Activated gamma-delta T cell (primary cell): ENCODE data around the gene TIMM23.
"Not testable (repeated sequence)": the region's sequence is repeated elsewhere in the genome, so short reads cannot be mapped to it uniquely, and the experiment has no call there.

Source experiments
- DNase-seq: peaks from one replicate; lab custom pipeline; 2025; lab: John Stamatoyannopoulos, UW

The TIMM23 gene

DNA sequence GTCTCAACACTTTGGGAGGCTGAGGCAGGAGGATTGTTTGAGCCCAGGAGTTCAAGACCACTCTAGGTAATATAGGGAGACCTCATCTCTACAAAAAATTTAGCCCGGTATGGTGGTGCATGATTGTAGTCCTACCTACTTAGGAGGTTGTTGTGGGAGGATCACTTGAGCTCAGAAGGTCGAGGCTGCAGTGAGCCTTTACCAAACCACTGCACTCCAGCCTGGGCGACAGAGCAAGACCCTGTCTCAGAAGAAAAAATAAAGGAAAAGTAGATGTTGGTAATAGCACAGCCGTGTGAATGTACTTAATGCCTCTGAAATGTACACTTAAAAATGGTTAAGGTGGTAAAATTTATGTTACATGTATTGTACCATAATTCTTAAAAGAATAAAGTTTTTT is 25.3 kb downstream of the TIMM23 start:
- DNase-seq: no peak

DNA sequence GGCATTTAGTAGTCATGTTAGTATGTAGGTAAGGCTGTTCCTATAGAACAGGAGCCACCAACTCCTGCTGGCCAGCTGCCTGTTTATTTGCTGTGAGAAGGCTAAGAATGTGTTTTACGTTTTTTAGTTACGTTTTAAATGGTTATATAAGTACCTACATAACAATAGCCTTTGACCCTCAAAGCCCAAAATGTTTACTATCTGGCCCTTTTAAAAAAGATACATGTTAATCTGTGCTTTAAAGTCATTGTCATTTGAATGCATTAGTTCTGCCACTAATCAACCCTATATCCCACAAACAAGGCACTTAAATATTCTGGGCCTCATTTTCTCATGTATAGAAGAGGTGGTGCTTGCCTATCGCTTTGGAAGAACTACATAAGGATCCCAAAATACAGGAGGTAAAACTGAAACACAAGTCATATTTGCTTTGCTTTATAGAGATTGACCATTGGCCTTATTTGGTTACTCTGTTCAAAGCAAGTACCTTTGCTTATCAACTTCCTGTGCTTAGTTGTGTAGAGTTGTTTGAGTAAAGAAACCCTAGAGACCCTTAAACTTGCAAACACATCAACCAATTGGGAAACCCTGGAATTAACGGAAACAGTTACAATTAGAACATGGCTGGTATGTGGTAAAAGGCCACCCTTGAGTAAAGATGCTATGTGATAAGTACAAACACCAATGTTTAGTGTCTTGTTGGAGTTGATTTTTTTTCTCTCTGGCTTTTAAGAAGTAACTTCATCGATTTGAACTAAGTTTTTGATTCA is 25.9 kb downstream of the TIMM23 start:
- DNase-seq: no peak

DNA sequence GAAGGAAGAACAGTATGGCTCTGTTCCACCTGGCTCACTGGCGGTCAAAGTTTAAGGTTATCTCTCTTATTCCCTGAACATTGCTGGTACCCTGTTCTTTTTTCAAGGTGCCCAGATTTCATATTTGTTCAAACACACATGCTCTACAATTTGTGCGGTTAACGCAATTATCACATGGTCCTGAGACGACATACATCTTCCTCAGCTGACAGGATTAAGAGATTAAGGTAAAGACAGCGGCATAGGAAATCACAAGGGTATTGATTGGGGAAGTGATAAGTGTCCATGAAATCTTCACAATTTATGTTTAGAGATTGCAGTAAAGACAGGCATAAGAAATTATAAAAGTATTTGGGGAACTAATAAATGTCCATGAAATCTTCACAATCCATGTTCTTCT is 27.7 kb downstream of the TIMM23 start:
- DNase-seq: not testable (repeated sequence)

DNA sequence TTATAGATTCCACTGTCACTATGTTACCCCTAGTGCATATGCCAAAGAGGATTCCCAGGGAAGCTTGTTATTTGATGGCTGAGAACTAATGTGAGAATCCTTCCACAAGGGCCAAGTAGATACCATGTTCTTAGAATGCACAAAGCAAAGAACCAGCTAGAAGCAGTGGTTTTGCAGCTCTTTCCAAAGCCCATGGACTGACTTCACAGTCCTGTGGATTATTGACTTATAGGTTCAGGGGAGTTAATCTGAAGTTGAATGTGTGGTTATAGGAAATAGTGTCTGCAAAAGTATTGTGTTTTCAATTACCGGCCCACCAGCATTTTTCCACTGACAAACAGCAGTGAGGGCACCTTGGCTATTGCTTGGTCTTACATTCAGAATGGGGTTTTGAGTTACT is 28.2 kb downstream of the TIMM23 start:
- no peak for DNase-seq

DNA sequence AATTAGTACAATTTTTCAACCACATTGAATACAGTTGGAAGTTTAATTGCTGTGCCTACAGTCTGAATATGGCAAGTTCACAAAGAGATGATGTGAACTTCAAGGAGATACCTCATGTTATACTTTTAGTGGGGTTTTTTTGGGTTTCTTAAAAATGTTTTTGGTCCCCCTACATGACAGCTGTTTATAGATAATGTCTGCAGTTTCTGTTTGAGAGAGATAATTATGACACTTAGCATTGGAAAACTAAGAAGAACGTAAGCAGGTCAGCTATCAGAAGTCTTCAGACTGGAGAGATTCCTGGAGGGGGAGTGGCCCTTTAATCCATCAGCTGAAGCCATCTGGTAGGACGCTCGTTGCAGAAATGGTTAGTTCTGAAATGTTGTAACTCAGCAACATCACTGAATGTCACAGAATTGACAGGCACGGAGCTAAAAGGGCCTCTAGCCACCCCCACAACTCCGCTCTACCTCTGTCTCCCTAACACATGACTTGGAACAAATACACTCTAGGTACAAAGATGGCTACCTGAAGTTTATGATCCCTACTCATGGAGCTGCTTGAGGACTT is 29.0 kb downstream of the TIMM23 start:
- no peak for DNase-seq

DNA sequence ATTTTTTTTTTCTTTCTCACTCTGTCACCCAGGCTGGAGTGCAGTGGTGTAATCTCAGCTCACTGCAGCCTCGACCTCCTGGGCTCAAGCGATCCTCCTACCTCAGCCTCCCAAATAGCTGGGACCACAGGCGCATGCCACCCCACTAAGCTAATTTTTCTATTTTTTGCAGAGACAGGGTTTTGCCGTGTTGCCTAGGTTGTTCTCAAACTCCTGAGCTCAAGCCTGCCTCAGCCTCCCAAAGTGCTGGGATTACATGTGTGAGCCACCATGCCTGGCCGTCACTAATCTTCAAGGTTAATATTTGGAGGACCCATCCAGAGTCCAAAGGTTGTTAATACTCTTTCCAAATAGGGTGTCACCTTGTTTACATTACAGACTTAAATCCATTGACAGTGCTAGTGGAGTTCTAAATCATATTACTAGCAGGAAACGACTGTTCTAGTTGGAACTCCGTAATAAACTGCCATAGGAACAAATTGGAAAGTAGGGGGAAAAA is 29.9 kb downstream of the TIMM23 start:
- DNase-seq: not testable (repeated sequence)

DNA sequence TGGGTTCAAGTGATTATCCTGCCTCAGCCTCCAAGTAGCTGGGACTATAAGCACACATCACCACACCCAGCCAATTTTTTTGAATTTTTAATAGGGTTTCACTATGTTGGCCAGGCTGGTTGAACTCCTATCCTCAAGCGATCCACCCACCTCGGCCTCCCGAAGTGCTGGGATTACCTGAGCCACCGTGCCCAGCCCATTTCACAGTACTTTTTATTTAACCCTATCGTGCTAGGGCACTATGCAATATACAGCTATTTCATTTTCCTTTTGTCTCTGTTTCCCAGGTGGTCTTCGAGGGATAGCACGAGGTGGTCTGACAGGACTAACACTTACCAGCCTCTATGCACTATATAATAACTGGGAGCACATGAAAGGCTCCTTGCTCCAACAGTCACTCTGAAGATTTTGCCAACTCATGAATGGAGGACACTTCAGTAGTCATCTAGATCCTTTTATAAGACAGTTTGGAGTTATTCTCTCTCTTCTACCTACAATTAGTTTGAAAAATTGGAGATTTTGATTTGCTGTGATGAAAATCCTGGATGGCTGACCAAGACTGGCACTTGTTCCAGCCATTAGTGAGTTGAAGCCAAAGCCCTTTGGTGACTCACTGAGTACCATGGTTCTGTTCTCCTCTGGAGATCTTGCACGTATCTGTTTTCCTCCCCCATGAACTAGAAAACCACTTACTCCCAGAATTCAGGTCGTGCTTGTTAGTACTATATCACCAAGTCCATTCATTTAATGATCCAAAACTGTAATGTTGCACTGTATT is 30.8 kb downstream of the TIMM23 start:
- DNase-seq: no peak

DNA sequence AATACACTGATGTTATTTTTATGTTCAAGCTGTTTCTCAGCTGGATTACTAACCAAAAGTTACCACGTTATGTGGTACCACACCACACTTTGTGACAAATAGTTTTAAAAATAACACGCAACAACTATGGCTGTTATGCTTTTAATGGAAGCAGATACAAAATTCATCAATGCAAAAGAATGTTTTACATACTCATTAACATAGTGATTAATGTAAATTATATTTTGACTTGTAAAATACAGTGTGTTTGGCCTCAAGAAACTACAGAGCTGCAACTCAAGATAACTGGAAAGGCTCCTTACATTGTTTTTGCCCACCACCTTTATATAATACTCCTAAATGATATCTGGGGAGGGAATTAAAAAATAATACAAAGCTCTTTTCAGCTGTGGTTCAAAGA is 32.7 kb downstream of the TIMM23 start:
- DNase-seq: no peak

DNA sequence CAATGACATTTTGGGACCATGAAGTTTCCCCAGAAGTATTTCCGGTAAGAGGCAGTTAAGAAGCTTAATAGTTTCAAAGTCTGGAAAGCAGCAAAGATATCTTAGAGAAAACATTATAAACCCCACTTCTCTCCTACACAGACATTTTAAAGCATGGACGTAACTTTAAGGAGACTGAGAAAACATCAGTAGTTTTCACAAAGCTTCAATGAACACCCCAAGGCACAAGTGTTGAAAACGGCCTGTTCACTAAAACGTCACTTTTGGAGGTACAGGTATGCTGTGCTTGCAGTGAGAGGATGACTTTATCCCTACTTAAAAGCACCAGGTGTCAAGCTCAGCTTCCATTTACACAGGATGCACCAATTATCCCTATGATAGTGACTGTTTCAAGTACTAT is 33.1 kb downstream of the TIMM23 start:
- DNase-seq: no peak

DNA sequence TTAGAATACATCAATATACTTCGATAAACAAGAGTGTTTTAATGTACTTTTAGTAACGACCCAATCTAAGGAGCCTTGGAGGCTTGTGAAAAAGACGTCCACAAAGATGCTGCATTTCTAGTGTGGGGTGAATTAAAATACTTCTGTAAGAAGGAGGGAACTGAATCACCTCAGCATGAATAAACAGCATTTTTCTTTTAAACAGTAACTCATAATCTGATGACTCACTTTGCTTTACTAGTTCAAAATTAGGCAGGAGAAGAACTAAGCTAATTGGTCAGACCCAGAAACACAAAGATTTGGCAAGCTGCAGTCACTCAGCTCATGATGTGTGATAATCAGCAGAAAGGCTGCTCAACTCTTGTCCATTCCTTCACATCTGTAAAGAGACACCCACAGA is 33.9 kb downstream of the TIMM23 start:
- DNase-seq: no peak

DNA sequence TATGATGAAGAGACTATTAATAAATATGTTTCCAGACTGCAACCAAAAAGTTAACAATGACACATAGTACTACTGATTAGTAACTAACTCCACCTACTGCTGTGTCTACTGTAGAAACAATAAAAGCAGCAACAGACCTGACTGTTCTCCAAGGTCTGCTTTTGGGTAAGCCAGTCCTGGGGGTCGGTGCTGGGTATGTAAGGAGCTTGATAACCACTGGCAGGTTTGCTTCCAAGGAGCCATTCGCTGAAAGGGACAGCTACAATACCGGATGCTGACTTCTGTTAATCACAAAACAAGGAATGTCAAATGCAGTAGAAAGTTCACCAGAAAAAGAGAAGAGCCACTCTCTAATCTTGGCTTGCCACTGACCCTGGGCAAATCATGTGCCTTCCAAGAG is 40.5 kb downstream of the TIMM23 start:
- no peak for DNase-seq

DNA sequence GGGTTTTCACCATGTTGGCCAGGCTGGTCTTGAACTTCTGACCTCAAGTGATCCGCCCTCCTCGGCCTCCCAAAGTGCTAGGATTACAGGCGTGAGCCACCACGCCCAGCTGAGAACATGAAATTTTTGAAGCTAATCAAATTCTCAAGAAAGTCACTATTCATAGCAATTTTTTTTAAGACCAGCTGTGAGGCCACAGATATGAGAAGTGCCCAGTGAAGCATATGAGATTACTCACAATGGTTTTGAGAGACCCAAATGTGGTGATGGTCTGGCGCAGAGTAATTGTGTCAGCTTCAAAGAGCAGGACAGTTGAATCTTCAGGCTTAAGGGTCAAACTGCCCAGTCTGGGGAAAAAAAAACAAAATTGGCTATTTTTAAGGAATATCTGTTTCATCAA is 41.9 kb downstream of the TIMM23 start:
- DNase-seq: no peak

DNA sequence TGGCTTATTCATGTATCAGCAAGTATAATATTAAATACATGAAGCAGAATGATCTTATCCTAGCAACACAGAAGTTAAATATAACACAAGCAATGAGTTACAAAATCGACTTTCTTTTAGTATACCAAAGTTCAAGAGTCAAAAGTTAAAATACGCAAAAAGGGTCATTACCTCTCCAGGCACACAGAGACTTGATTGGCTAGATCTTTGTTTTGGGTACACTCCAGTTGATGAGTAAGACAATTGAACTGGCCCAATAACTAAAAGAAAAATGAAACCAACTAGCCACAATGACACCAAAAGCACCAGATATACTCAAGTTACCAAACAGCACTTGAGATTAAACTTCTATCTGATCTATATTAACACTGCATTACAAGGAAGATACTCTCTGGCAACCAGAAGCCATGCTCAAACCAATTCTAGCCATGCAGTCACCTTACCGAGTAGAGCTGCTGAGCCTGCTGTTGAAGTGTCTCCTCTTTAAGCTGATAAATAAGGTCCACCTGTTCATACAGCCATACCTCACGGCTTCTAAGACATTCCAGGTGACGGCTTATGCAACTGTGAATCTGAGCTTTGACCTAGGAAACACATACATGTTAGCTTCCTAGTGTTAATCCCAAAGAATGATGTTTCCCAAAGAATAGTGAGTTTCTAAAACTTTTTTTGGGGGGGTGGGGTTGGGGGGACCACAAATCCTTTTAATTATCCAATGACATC is 42.6 kb downstream of the TIMM23 start:
- no peak for DNase-seq

DNA sequence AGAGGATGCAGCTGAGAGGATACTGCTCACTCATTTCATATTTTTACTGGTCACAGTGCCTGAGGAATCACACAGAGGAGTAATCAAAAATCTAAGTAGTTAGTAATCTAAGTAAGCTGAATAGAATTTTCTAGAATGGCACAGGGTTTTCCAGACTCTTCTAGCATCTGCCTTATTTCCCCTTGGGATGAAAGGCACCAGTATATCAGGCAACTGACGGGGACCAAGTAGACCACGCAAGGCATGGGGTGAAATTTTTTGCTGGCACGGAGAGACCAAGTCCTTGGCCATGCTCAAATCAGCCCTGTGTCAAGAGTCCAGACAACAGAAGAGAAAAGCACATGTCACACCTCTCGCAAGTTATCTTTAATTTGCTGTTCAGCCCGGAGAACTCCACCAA is 43.9 kb downstream of the TIMM23 start:
- DNase-seq: no peak

DNA sequence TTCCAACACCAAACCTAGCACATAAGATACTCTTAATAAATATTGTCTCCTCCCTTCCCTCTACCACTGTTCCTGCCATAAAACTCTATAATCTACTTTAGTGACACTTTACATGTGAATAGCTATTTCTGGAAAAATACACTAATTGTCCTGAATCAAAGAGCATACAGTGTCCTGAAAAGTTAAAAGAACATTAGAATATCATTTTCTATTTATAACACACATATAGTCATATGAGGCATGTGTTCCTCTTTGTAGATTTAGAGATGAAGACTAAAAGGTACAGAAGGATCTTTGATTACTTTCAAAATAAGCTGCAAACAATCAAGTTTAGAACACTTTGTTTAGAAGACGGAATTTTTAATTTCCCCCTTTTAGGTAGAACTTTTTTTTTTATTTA is 44.5 kb downstream of the TIMM23 start:
- no peak for DNase-seq

DNA sequence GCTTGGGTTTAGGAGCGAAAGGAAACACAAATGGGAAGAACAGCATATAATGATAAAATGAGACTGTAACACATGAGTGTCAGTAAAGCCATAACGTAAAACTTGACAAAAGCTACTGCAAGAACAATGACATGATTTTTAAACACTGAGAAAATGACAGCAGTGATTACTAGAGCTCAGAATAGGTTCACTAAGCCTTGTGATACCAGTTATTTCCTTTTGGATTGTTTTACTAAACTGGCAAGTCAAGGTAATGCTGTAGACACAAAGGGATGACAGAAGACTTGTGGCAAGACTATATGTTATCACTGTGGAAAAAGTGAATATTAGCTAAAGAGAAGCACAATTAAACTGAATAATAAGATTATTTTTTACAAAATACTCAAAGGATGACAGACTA is 45.4 kb downstream of the TIMM23 start:
- DNase-seq: no peak

DNA sequence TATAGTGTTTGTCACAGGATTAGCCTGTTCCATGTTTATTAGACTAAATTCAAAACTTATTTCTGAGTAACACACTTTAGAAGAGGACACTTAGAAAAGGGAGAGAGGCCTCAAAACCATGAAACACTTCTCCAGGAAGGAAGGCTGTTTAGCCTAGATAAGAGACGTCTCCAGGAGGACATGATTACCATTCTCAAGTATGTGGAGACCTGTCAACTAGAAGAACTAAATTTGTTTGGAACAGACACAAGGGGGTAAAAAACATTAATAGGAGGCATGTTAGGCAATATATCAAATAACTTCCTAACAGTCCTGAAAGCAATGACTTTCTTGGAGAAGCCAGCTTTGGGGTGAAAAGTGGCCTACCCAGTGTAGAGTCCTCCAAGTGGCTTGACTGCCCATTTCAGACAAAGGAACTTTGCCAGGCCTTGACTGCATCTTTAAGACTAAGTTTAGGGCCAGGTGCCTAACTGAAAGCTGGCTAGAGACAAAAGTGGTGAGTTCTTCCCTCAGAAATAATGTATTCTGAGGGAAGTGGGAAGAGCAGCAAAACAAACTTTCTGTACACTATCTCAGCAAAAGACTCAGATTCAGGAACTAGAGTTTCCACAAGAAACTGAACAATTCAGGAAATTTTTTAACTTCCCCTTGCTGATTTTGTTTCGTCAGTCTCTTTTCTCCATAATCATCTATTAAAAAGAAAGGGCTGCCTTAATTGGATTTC is 46.3 kb downstream of the TIMM23 start:
- no peak for DNase-seq

DNA sequence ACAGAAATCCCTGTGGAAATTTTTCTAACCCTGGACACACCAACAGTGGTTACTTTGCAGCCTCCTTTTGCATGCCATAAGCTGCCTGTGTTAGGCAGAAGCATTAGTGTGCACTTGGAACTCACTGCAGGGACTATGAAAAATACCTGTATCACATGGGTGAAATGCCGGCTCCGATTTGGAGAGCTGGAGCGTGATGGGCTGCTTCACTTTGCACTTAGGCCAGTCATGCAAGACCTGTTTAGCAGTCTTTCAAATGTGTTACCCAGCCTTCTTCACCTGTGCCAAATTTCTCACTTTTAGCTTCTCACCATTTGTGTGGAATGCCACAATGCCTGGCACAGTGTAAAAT is 46.9 kb downstream of the TIMM23 start:
- DNase-seq: no peak

DNA sequence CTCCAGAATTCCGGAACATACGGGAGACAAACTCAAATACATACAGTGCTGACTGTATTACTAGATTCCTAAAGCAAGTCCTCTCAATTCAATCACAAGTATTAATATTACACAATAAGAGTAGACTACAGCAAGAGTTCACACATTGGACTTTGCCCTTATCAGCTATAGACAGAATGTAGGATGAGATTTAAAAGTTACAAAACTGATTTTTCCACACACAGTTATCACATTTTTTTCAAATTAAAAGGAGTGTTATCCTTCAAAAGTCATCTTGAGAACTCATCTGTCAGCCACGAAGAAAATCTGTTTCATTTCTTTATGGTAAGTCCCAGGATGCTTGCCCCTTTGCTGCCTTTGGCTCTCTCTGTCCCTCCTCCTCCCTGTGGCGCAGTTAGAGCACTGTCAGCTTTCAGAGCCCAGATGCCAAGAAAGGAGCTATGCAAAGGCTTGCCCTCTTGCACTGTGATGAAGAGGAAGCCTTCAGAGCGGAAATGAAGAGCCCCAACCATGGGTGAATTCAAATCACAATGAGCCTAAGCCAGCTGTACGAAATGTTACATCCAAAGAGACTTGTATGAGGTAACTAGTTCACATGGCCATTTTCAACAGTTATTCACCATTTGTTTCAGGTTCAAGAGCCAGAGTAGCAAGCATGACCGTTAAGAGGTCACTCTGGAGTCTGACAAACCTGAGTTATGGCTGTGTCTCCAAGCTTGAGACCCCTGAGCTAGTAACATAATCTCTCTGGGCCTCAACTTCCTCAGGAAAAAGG is 47.5 kb downstream of the TIMM23 start:
- DNase-seq: no peak

DNA sequence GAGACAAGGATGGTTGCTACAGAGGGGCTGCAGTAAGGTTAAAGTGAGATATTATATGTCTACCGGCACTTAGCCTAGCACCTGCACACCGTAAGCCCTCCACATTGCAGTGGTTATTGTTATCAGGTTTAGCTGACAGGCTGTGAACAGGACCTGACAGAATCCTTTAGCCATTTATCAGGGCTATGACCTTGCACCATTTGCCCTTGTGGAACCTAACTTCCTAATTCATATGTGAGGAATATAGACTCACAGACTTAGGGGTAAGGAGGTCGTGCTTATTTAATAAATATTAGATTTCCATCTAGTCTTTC is 48.0 kb downstream of the TIMM23 start:
- no peak for DNase-seq
